Stimulated activated CD4-positive, alpha-beta T cell treated with anti-CD3 and anti-CD28 coated beads, Interleukin-4, amount 100 ng/mL, for 48 hours (primary cell): ENCODE data around the gene GRIFIN.
A peak's percentile ranks its signal among the peaks of the same experiment; 100 is the strongest.

ENCODE experiments used
- DNase-seq, 2 donors: peaks; one replicate each; pipeline ENCODE4 v3.0.0-alpha.2; 2020; ENCODE audit warnings: low read depth in 2 of 2

The GRIFIN gene, protein sequence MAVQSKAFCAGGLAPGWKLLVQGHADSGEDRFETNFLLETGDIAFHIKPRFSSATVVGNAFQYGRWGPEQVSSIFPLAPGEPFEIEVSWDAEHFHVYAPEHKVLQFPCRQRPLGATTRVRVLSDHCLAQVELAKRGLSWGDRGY

DNA sequence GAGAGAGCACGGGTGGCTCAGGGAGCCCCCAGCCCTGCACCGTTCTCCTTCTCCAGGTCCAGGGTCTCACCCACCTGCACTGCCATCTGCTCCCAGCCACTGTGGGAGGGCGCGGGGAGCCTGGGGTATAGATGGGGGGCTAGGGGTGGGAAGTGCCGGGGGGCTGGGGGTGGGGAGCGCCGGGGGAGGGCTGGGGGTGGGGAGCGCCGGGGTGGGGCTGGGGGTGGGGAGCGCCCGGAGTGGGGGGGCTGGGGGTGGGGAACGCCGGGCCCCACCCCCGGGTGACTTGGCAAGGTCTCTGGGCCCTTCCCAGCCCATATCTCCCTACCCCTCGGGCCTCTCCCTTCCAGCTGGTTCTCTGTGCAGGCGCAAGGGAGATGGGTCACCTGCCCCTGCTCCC, at the start of gene GRIFIN:
Gene GRIFIN (minus strand): TSS at position 101 of the 400 bp plus-strand sequence. CDS start 15 bp downstream, at position 86.
- DNase-seq: no peak

DNA sequence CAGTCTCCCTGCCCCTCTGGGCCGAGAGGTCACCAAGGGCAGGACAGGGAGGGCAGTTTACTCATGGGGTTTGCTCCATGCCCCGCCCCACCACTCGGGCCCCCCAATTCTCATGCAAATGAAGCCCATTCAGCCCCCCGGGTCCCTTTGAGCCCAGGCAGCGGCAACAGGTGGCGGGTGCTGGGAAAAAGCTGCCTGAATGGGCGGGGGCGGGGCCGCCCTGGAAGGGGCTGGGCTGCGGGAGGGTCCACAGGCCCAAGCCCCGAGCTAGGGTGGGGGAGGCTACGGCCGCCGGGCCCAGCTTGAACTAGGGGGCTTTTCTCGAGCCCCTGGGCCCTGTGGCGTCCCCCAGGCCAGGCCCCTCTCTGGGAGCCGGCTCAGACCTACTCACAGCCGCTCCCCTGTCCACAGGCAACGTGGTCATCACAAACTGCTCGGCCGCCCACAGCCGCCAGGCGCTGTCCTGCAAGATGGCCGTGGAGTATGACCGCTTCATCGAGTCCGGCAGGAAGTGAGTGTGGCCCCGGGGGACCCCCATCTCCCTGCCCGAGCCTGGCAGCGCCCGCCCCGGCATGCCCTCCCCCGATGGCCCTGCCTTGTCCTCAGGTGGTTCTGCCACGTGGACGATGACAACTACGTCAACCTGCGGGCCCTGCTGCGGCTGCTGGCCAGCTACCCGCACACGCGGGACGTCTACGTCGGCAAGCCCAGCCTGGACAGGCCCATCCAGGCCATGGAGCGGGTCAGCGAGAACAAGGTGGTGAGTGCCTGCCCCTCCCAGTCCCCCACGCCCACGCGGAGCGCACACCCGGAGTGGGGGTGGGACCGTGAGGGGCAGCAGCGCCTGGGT, 48.8 kb upstream of the GRIFIN start:
- DNase-seq: no peak

DNA sequence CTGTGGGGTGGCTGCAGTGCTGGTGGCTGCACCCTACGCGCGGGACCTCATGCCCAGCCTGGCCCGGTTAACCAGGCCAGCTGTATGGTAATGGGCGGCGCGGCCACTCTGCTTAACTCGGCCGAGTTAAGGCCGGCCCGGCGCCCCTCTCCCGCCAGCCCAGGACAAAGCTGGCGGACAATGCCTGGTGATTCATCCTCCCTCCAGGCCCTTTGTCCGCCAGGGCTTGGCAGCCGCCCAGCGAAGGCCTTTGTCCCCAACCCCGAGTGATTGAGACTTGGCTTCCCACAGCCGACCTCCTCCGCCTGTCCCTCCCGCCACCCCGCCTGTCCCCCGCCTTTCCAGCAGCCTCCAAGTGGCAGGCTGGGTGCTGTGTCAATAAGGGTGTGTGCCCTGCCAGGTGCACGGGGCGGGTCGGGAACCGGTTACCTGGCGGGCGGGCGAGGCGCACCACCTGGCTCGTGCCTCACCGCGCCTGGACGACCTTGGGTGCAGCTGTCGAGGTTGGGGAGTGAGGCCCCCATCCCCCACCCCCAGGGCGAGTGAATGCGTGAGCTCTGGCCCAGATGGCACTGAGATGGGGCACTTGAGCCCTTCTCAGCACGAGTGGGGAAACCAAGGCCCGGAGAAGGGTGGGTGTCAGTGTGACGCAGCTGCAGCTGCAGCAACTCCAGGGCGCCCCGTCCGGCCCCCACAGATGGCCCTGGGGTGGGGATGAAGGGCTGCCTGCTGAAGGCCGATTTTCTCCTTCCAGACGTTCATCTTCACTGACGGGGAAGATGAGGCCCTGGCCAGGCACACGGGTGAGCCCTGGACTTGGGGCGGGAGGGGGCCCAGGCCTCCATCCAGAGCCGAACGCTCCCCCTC, 48.0 kb upstream of the GRIFIN start:
- no peak for DNase-seq

DNA sequence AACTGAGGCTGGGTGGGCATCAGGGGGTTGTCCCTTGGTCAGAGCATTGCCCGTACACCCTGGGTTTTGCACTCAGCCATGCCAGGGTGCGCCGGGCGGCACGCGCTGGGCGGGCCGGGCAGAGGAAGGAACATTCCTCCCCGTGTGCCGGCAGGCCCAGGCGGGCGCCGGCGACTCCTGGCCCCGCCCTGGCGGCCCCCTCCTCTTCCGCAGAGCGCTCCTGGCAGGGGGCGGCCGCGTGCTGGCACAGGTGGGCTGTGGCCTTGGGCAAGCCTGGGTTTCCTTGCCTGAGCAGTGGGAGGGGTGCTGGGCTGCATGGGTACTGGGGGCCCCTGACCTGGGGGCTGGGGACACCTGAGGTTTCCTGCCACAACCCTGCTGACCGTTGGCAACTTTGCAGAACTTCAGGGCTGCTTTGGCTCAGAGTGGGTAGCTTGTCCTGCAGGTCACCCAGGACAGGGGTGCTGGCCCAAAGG, 47.3 kb upstream of the GRIFIN start:
- DNase-seq: no peak

DNA sequence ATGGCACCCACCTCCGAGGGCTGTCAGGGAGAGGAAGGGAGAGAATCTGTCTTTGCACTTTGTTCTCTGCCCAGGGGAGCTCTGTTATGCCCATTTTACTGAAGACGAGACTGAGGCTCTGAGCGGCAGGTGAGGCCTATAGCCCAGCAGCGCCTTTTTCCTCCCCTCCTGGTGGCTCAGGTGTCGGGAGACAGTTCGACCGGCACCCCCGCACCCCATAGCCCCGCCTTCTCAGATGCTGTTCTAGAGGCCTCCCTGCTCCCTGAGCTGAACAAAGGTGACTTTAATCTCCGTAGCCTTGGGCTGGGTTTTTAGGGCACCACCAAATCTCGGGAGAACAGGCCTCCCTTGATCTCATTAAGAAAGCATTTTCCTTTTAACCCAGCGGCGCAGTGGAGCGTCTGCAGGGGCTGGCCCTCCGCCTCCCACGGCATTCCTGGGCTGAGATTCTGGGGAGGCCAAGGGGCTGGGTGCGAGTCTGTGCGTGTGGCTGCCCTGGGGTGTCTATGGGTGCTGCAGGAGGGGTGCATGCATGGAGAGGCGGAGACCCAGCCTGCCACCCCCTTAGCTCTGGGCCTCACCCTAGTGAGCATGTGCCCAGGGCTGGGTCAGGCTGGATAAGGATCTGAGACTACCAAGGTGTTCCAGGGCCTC, 46.7 kb upstream of the GRIFIN start:
- DNase-seq: no peak

DNA sequence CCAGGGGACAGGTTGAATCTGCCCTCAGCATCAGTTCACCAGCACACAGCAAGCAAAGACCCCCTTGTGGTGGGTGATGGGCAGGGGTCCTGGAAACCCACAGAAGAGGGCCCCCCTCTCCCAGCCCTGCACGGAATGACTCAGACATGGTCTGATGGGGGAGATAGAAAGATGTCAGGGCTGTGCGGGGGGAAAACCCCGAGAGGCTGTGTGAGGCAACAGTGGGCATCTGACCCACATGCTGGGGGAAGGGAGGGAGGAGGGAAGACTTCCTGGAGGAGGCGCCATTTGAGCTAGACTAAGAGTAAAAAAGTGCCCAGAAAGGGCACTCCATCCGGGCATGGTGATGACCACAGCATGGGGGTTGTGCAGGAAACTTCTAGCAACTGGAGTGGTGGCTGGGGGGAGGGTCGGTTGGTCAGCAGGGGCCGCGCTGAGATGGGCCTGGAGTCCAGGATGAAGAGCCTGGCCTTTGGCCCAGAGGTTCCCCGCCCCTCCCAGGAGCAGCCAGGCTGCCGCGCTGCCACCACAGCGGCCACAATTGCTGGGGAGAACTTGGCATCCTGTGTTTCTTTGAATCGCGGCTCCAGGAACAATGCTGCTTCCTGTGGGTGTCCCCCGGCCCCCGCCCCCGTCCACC, 45.9 kb upstream of the GRIFIN start:
- DNase-seq: peak in 1 of 2 donors; percentile 75

DNA sequence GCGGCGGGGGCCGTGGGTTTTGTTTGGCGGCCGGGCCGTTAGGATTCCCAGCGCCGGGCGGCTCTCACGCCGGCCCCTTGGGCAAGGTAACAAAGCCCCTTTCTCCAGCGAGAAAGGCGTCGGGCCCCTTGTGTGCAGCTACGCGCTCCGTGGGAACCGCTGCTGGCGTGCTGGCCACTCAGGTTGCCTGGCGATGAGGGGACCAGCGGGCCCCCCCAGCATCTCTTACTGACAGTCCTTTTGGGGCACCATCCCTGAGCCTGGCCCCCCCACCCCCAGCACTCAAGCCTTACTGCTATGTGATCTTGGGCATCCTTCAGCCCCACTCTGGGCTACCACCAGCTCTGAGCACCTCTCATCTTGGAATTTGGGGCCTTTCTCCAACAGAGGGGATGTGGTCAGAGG, 45.1 kb upstream of the GRIFIN start:
- DNase-seq: no peak

DNA sequence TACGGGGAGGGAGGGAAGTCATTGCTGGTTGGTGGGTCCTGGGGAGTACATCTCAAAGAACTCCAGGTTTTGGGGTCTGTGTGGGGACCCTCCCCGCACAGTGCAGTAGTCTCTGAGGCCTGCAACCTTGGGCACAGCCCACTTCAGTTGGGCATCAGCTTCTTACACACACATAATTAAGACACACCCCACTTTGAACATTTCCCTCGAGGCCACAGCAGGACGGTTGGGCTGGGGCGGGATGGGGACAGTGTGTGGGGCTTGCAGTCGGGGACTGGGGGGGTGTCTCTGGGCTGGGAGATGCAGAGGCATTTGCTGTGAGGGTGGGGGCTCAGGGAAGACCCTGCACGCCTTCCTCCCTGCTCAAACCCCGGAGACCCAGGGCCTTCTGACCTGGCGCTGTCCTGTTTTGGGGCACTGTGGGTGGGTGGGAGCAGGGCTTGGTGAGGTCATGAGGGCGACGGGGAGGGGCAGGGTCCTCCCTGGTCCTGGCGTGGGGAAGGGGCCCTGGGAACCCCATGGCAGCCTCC, 44.6 kb upstream of the GRIFIN start:
- DNase-seq: no peak

DNA sequence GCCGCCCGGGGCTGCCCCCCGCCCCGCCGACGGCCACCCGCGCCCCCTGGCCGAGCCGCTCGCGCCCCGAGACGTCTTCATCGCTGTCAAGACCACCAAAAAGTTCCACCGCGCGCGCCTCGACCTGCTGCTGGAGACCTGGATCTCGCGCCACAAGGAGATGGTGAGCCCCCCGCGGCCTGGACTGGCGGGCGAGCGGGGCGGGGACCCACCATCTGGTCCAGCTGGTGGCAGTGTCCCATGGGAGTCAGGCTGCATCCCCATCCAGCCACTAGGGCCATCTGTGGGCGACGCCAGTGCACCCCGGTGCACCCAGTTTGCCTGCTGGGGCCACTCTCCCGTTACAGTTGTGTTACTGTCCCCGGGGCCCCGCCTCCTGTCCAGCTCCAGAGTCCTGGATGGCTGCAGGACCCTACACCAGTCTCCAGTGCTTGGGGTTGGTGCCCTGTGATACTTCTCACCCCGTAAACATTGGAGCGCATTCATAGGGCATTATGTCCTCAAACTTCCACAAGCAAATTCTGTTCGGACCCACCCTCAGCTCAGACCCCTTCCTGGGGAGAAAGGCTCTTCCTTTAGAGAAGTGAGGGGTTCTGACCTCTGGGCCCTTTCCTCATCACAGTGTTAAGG, 44.0 kb upstream of the GRIFIN start:
- DNase-seq: no peak

DNA sequence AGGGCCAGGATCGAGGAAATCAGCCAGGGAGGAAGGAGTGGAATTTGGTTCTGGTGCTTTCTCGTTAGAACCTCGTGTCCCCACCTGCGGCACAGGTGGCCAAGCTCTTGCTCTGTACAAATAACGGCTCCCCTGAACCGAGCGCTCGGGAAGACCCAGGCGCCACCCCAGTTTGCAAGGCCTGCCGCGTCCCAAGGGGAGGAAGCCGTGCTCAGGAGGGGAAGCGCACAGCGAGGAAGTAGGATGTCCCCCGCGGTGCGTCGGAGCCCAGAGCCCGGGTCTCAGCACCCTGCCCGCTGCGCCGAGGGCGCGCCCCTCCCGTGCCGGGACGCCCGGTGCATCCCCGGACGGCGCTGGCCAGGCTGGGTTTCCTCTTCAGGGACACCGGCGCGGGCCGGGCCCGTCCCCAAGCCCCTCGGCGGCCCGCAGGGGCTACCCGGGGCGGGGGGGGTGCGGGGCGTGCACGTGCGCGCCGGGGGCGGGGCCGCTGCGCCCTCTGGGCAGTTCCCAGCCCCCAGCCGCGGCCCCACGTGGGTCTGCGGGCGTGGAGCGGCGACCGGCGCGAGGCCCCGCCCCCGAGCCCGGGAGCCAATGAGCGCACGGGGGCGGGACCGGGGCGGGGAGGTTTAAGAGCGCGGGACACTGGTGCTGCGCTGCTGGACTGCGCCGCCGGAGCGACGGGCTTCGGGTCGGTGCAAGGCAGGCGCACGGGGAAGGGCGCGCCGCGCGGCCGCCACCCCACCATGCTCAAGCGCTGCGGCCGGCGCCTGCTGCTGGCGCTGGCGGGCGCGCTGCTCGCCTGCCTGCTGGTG, 43.1 kb upstream of the GRIFIN start, which contains the start of gene LFNG:
Gene LFNG (plus strand): TSS at position 656 of the 812 bp plus-strand sequence. CDS start 88 bp downstream, at position 744.
- DNase-seq: peak; percentile 73 to 82

DNA sequence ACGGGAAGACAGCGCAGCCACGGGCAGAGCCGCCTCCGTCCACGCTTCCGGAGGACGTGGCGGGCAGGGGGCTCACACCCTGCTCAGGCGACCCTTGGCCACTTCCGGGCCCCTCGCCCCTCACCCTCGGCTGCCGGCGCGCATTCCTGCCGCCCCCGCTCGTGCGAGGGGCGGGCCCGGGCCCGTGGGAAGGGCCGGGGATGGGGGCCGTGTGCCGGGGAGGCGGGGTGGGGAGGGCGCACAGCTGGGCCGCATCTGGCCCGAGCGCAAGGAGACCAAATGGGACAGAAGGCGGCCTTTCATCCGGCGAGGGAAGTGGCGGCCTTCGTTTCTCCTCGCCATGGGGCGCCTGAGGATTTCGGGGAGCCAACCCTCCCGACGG, 42.5 kb upstream of the GRIFIN start:
- no peak for DNase-seq

DNA sequence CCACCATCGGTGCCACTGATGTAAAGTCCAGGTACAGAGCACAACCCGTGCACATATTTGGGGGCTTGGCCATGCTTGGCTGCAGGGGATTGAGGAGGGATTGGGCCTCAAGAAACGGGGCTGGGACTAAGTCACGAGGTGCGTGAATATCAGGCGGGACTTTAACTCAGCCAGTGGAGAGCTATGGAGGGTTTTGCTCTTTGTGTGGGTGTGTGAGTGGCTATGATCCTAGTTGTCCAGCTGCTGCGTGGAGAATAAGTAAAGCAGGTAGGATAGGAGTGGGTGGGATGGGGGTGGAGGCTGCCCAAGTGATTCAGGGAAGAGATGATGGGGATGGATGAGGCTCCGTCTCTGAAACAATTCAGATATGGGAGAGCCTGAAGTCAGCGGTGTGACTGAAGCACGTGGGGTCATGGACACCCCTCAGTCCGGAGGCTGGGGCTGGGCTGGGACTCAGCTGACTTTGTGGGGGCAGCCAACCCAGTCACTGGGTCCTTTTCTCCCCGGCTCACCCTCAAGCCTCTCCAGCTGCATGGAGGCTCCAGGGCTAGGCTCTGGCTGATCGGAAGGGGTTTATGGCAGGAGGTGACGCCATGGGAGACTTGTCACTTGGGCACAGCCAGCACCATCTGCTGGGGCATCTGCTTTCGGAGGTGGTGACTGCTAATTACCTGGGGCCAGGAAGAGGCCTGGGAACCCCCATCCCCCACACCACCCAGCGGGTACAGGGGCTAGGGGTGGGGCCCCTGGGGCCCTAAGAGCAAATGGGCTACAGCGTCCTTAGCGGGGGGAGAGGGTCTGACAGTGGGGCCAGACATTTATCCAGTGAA, 41.7 kb upstream of the GRIFIN start:
- DNase-seq: no peak

DNA sequence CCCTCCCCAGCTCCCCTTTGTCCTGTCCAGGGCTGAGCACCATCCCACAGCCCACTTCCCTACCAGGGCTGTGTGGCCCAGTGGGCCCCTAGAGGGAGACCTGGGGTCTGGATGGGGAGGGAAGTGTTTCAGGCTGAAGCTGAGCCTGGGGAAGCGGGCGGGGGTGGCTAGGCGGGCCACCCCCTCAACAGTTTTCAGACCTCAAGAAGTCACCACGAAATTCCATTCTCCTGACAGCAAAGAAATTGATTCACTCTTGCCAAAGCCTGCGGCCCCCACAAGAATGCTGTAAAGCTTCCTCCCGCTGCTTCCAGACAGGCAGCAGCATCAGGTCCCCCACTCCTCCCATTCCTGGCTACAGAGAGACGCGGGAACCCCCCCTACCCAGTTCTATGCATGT, 40.8 kb upstream of the GRIFIN start:
- no peak for DNase-seq

DNA sequence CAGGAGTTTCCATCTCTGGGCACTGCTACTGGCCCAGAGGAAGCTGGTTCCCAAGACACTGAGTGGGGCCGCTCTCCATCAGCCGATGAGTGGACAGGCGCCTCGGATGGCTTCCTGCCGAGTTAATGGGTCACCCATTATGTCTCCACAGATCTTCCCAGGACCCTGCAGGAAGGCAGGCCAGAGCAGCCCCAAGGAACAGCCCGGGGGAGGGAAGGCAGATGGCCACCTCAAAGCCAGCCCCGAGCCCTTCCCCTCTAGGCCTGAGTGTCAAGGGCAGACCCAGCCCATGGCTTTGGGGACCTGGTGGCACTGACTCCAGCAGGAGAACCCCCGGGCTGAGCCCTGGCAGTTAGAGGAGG, 40.0 kb upstream of the GRIFIN start:
- no peak for DNase-seq

DNA sequence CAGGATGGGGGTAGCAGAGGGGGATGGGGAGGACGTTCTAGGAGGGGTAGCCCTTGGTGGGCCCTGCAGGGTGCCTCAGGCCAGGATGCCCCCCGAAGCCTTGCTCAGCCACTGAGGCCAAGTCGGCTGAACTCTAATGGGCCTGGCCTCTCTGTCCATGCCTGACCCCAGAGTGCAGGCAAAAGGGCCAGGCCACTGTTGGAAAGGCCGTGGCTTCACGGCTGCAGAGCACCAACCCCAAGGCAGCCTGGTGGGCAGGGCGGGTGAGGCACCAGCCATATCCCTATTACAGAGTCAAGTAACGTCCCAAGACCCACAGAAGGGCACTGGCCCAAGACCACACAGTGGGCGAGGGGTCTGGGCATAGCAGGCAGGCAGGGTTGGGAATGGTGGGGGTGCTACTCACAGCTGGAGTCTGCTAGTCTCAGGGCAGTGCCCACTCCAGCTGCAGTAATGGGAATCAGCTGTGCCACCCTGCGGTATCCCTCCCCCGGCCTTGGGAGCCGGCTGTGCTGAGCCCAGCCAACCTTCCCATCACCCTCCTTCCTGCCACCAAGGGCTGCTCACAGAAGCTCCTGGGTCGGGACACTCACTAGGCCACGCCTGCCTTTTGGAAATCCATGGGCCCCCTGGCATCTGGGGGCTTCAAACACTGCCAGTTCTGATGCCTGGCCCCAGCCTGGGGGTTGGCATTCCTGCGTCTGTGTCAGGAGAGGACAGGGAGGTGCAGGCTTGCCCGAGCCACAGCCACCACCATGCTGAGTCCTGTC, 39.4 kb upstream of the GRIFIN start:
- no peak for DNase-seq

DNA sequence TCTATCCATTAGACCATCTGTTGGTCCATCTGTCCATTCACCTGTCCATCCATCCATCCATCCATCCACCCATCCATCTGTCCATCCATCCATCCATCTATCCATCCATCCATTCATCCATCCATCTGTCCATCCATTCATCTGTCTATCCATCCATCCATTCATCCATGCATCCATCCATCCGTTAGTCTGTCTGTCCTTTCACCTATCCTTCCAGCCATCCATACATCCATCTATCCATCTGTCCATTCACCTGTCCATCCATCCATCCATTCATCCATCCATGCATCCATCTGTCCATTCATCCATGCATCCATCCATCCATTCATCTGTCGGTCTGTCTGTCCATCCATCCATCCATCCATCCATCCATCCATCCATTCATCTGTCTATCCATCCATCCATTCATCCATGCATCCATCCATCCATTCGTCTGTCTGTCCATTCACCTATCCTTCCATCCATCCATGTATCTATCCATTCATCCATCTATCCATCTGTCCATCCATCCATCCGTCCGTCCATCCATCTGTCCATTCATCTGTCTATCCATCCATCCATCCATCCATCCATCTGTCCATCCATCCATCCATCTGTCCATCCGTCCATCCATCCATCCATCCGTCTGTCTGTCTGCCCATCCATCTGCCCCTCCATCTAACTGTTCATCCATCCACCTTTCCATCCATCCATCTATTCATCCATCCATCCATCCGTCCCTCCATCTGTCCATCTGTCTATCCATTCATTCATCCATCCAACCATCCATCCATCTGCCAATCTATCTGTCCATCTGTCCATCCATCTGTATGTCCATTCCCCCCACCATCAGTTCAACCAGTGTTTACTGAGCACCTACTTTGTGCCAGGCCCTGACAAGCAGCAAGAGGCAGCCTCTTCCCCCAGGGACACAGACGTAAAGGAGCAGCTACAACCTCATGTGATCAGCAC, 38.5 kb upstream of the GRIFIN start:
- DNase-seq: no peak

DNA sequence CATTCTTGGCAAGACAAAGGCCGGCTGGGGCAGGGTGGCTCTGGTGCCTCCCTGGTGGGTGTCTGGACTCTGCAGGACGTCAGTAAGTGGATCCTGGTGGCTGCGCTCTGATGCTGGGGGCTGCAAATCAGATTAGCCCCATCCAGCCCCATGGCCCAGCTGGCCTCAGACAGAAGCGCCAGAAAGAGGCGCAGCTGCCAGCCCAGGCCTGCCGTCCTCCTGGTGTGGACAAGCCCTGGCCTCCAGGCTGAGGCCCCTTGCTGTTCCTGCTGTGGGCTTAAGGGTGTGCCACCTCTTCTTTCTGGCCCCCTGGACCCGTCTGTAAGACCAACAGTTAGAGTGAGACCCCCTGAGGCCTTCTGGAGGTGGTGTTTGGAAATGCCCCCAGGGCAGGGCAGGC, 37.5 kb upstream of the GRIFIN start:
- no peak for DNase-seq
